HepG2 (cell line): ENCODE measurements around the gene CMC1. TPM values are rescaled to one million over a fixed set of nuclear protein-coding genes. Genes with fewer than 3 reads are reported as not detected.

Experiments used
- DNMT1 ChIP-seq: sonication (generic); formaldehyde crosslinking; IDR thresholded peaks from 2 replicates; pipeline ENCODE4 v1.5.1; 2020; ENCODE audit warnings: mild to moderate bottlenecking, missing genetic modification reagents
- EED ChIP-seq: sonication (generic); formaldehyde crosslinking; IDR thresholded peaks from 2 replicates; pipeline ENCODE4 v1.5.0; 2020; ENCODE audit warnings: mild to moderate bottlenecking, missing genetic modification reagents
- HINFP ChIP-seq: sonication (generic); formaldehyde crosslinking; IDR thresholded peaks from 2 replicates; pipeline ENCODE4 v1.4.0; 2020; ENCODE audit warnings: low read depth, mild to moderate bottlenecking, missing genetic modification reagents
- HMG20A ChIP-seq: IDR thresholded peaks from 2 replicates; pipeline ENCODE4 v1.6.1; 2016; ENCODE audit warnings: borderline replicate concordance
- HMGA1 ChIP-seq: sonication (generic); formaldehyde crosslinking; conservative IDR thresholded peaks from 2 replicates; pipeline ENCODE4 v1.4.0; 2020; ENCODE audit warnings: missing genetic modification reagents
- JARID2 ChIP-seq: sonication (generic); formaldehyde crosslinking; IDR thresholded peaks from 2 replicates; pipeline ENCODE4 v1.8.1; 2023; ENCODE audit warnings: missing genetic modification reagents, inconsistent platforms; ENCODE audit not compliant: insufficient replicate concordance
- NFRKB ChIP-seq: fragments of 450-650 bp; IDR thresholded peaks from 2 replicates; pipeline ENCODE4 v1.6.1; 2017
- PAWR ChIP-seq: sonication (generic); formaldehyde crosslinking; IDR thresholded peaks from 2 replicates; pipeline ENCODE4 v1.4.0; 2020; ENCODE audit warnings: missing genetic modification reagents, mild to moderate bottlenecking, borderline replicate concordance
- PBX3 ChIP-seq: sonication (generic); formaldehyde crosslinking; IDR thresholded peaks from 2 replicates; pipeline ENCODE4 v1.8.1; 2023; ENCODE audit warnings: missing genetic modification reagents, inconsistent platforms, borderline replicate concordance
- REXO4 ChIP-seq: sonication (generic); formaldehyde crosslinking; IDR thresholded peaks from 2 replicates; pipeline ENCODE4 v1.8.0; 2022; ENCODE audit warnings: missing genetic modification reagents, mild to moderate bottlenecking, borderline replicate concordance
- SKI ChIP-seq: fragments of 450-650 bp; IDR thresholded peaks from one replicate; pipeline ENCODE4 v1.6.1; 2018; ENCODE audit warnings: mild to moderate bottlenecking; ENCODE audit not compliant: partially characterized antibody
- STAT6 ChIP-seq: sonication (generic); formaldehyde crosslinking; IDR thresholded peaks from 2 replicates; pipeline ENCODE4 v1.4.0; 2020; ENCODE audit warnings: missing genetic modification reagents, mild to moderate bottlenecking, borderline replicate concordance
- TCF12 ChIP-seq, 2 experiments: fragments of 450-650 bp in 1 of 2; sonication (generic) in 1 of 2; formaldehyde crosslinking in 1 of 2; IDR thresholded peaks; 2 replicates each; pipeline versions ENCODE4 v1.6.1 to v1.8.0; 2017 to 2022; ENCODE audit warnings: antibody characterized with exemption in 1 of 2, mild to moderate bottlenecking in 1 of 2, missing genetic modification reagents in 1 of 2, moderate library complexity in 1 of 2
- ZBTB20 ChIP-seq: sonication (generic); formaldehyde crosslinking; IDR thresholded peaks from 2 replicates; pipeline ENCODE4 v1.8.1; 2023; ENCODE audit warnings: missing genetic modification reagents, low read depth, mild to moderate bottlenecking, borderline replicate concordance
- ZBTB38 ChIP-seq: sonication (generic); formaldehyde crosslinking; IDR thresholded peaks from 2 replicates; pipeline ENCODE4 v1.5.1; 2020; ENCODE audit warnings: mild to moderate bottlenecking, missing genetic modification reagents
- ZNF101 ChIP-seq: sonication (generic); formaldehyde crosslinking; IDR thresholded peaks from 2 replicates; pipeline ENCODE4 v1.4.0; 2020; ENCODE audit warnings: mild to moderate bottlenecking, low read depth, missing genetic modification reagents, borderline replicate concordance
- ZNF558 ChIP-seq: sonication (generic); formaldehyde crosslinking; IDR thresholded peaks from 2 replicates; pipeline ENCODE4 v1.9.0; 2022; ENCODE audit warnings: mild to moderate bottlenecking, missing genetic modification reagents, borderline replicate concordance
- ZNF687 ChIP-seq: sonication (generic); formaldehyde crosslinking; IDR thresholded peaks from 2 replicates; pipeline ENCODE4 v1.5.1; 2020; ENCODE audit warnings: mild to moderate bottlenecking, missing genetic modification reagents, moderate library complexity
- polyA plus RNA-seq, 8 experiments: library from polyadenylated mRNA; depleted of rRNA in 3 of 8; stranded (reverse) in 7 of 8; unstranded in 1 of 8; fragments of >200 nt; fragmentation: Illumina TruSeq in 4 of 8; extraction: Trizol in 4 of 8; gene quantifications; 2 replicates each; pipeline versions ENCODE4 v1.2.1 to v1.2.3, GENCODE V29; 2011 to 2016; ENCODE audit warnings: low read depth in 4 of 8, missing spikeins in 1 of 8, mixed read lengths in 1 of 8; ENCODE audit not compliant: insufficient read depth in 1 of 8
- total RNA-seq, 5 experiments: library from RNA; depleted of rRNA; stranded (reverse); fragments of >200 nt; fragmentation: Illumina TruSeq; extraction: Trizol; gene quantifications; 2 replicates each; pipeline ENCODE4 v1.2.3, GENCODE V29; 2016; ENCODE audit warnings: low read depth in 1 of 5

CMC1 gene
- total and polyA plus RNA-seq, 2 of the 13 experiments (the other 11 are each of a cell fraction or from before 2014, with no cell fraction given): 22.1 to 29.5 TPM

GRCh38 chr3:28348629-28349468, 107.4 kb downstream of the CMC1 start, which contains the start of the genes AZI2 and ZCWPW2 (continued):
- TF ChIP-seq JARID2 (CRISPR knock-in tag) (no peak), HINFP (CRISPR knock-in tag) (no peak), EED (CRISPR knock-in tag) (peak; percentile 63; the same call in 1 of the 2 replicates), DNMT1 (CRISPR knock-in tag) (0 out of 2 replicates have a peak, but pooled peaks have one; percentile 28), TCF12 (IDR thresholded peaks at IDR 0.05) (no peak), TCF12 (CRISPR knock-in tag; IDR thresholded peaks at IDR 0.05) (peak; percentile 85), ZNF558 (peak; percentile 50; the same call in 1 of the 2 replicates), REXO4 (0 out of 2 replicates have a peak, but pooled peaks have one; percentile 36), HMG20A (CRISPR knock-in tag) (peak; percentile 37; the same call in 1 of the 2 replicates), HMGA1 (no peak), ZNF101 (CRISPR knock-in tag) (0 out of 2 replicates have a peak, but pooled peaks have one; percentile 40), PBX3 (CRISPR knock-in tag) (no peak), ZNF687 (peak; percentile 97), ZBTB38 (peak; percentile 73; the same call in 1 of the 2 replicates), SKI (peak; percentile 75), ZBTB20 (CRISPR knock-in tag) (peak; percentile 76; the same call in 1 of the 2 replicates), NFRKB (no peak), STAT6 (CRISPR knock-in tag) (peak; percentile 68; the same call in 1 of the 2 replicates), PAWR (CRISPR knock-in tag) (peak; percentile 40; the same call in 1 of the 2 replicates)
